ENCODE measurements around the gene CBLIF. TPM values are rescaled to one million over a fixed set of nuclear protein-coding genes. Genes with fewer than 3 reads are reported as not detected.
A peak's percentile ranks its signal among the peaks of the same experiment; 100 is the strongest.

CBLIF gene
- total RNA-seq, 6 experiments from 2014 or later: not detected

GRCh38 chr11:59804061-59804460 is 41.2 kb downstream of the CBLIF start:
- WGBS (ENCODE audit: insufficient coverage, low coverage, low lambda C conversion rate, missing lambda C conversion rate): 81% methylated on average over 2 of the region's 2 CpGs
- DNase-seq: no peak
- no peaks in the 10 kb centered on the region for H3K27me3 ChIP-seq
- intact Hi-C loops (cut with DNase I): loop anchor here (5.0 kb wide), 1 partner anchor 52 kb away; no protein-coding TSS in a partner anchor
- no peaks in the 10 kb centered on the region for H3K9me3 ChIP-seq
- ATAC-seq: no peak
- H3K4me3 ChIP-seq: no peak overlapping the region
- TF ChIP-seq POLR2A (IDR thresholded peaks at IDR 0.05) (no peak), CTCF (IDR thresholded peaks at IDR 0.05) (no peak)
- H3K27ac ChIP-seq: no peak overlapping the region
- no peaks in the 10 kb centered on the region for H3K4me1 ChIP-seq
- peaks cover 0 to 20% (median 13%) of the 10 kb centered on the region in 4 donors for H3K36me3 ChIP-seq

- Histone ChIP-seq H3K27ac (no peak overlapping the region), H3K9me3 (no peaks in the 10 kb centered on the region), H3K4me3 (no peak overlapping the region), H3K36me3 (peaks cover 0 to 18% (median 12%) of the 10 kb centered on the region in 4 donors), H3K27me3 (no peaks in the 10 kb centered on the region), H3K4me1 (no peaks in the 10 kb centered on the region)
- ATAC-seq (peak; percentile 81 to 91 (median 84)), DNase-seq (no peak)
- 50% methylated on average over 4 of the region's 4 CpGs for WGBS (ENCODE audit: insufficient coverage, low coverage, low lambda C conversion rate, missing lambda C conversion rate)
- TF ChIP-seq CTCF (IDR thresholded peaks at IDR 0.05) (peak; percentile 67 to 83 (median 73)), POLR2A (IDR thresholded peaks at IDR 0.05) (no peak)
- intact Hi-C loops (cut with DNase I): loop anchor here (5.0 kb wide), 1 partner anchor 50 kb away; no protein-coding TSS in a partner anchor
Observed at GRCh38 chr11:59802639-59803176, 42.6 kb downstream of the CBLIF start.

GRCh38 chr11:59801981-59802638 is 43.2 kb downstream of the CBLIF start:
- H3K36me3 ChIP-seq: peaks cover 0 to 17% (median 12%) of the 10 kb centered on the region in 4 donors
- no peaks in the 10 kb centered on the region for H3K27me3 ChIP-seq
- 65% methylated on average over 5 of the region's 5 CpGs for WGBS (ENCODE audit: insufficient coverage, low coverage, low lambda C conversion rate, missing lambda C conversion rate)
- peak; percentile 66 to 81 (median 72) for ATAC-seq
- no peaks in the 10 kb centered on the region for H3K9me3 ChIP-seq
- DNase-seq: no peak
- no peak overlapping the region for H3K27ac ChIP-seq
- TF ChIP-seq CTCF (IDR thresholded peaks at IDR 0.05): no peak
- TF ChIP-seq POLR2A (IDR thresholded peaks at IDR 0.05): no peak
- no peaks in the 10 kb centered on the region for H3K4me1 ChIP-seq
- intact Hi-C loops (cut with DNase I): loop anchor here (5.0 kb wide), 1 partner anchor 50 kb away; no protein-coding TSS in a partner anchor
- H3K4me3 ChIP-seq: no peak overlapping the region

- Histone ChIP-seq H3K27me3 (no peaks in the 10 kb centered on the region), H3K36me3 (peaks cover 0 to 8% (median 4%) of the 10 kb centered on the region in 4 donors), H3K4me1 (no peaks in the 10 kb centered on the region), H3K27ac (no peak overlapping the region), H3K4me3 (no peak overlapping the region), H3K9me3 (no peaks in the 10 kb centered on the region)
- intact Hi-C loops (cut with DNase I): loop anchor here (5.0 kb wide), 1 partner anchor 49 kb away; no protein-coding TSS in a partner anchor
- ATAC-seq: no peak
- 36% methylated on average over 2 of the region's 2 CpGs for WGBS (ENCODE audit: insufficient coverage, low coverage, low lambda C conversion rate, missing lambda C conversion rate)
- no peak for TF ChIP-seq CTCF (IDR thresholded peaks at IDR 0.05)
- no peak for TF ChIP-seq POLR2A (IDR thresholded peaks at IDR 0.05)
- DNase-seq: no peak
Observed at GRCh38 chr11:59801160-59801706, 44.1 kb downstream of the CBLIF start.
